ENCODE measurements around the gene ZNF385A.

Gene ZNF385A

DNA sequence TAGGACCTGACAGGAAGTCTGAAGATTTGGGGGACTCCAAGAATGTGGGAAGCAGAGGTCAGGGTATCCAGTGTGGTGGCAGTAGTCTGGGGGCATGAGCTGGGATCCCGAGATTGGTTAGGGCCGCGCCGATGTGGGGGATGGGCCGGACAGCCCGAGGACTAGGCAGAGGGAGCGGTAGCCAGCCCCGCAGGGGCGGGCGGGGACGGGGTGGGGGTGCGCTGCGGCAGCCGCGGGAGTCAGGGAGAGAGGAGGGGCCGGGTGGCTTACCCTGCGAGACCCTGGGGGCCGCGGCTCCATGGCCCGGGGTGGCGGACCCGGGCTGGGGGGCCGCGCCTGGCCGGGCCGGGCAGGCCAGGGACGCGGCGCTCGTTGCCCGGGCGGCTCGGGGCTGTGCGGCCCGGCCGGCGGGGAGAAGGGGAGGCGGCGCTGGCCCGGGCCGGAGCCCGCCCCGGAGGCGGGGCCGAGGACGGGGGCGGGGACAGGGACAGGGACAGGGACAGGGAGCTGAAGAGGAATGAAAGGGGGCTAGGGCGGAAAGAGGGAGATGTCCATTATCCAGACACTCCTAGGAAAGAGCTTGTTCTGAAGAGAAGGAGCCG lies 5.6 kb downstream of the ZNF385A start:
- TF ChIP-seq, protein P1, sequence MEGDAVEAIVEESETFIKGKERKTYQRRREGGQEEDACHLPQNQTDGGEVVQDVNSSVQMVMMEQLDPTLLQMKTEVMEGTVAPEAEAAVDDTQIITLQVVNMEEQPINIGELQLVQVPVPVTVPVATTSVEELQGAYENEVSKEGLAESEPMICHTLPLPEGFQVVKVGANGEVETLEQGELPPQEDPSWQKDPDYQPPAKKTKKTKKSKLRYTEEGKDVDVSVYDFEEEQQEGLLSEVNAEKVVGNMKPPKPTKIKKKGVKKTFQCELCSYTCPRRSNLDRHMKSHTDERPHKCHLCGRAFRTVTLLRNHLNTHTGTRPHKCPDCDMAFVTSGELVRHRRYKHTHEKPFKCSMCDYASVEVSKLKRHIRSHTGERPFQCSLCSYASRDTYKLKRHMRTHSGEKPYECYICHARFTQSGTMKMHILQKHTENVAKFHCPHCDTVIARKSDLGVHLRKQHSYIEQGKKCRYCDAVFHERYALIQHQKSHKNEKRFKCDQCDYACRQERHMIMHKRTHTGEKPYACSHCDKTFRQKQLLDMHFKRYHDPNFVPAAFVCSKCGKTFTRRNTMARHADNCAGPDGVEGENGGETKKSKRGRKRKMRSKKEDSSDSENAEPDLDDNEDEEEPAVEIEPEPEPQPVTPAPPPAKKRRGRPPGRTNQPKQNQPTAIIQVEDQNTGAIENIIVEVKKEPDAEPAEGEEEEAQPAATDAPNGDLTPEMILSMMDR (conservative IDR thresholded peaks at IDR 0.05; ENCODE audit: control insufficient read depth, insufficient read depth, low read depth, low read length), result no peak
- no peak for DNase-seq (ENCODE audit: low read depth)
- H3K4me3 ChIP-seq (ENCODE audit: control insufficient read depth, low read depth, low read length), result peak overlapping the region; percentile 43

DNA sequence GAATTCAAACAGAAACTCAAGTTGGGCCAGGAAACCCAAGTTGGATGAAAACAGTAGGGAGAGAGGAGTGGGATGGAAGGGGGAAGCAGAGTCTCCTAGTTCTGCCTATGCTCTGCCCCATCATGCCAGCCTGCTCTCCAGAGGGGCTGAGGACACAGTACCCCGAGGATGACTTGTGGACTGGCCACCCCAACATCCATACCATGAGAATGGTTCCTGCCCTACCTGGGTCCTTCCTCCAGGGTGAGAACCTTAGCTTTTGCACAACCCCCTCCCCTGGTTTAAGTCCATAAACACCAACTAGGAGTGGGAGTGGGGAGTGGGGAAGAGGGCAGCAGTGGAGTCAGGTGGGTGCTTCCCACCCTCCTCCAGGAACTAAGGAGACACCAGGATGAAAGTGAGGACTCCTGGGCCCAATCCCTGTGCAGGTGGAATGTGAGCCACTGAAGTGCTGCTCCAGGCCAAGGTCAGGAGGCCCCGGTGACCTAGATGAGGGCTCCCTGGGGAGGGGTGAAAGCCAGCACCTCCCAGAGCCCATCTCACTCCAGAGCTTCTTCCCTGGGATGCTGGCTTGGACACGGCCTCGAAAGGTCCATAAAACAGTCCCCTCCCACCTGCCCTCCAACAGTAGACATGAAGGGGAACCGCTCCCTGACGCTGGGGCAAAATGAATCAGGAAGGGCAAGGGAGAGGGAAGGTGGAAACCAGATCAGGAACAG lies 6.6 kb downstream of the ZNF385A start:
- H3K4me3 ChIP-seq (ENCODE audit: control insufficient read depth, low read depth, low read length), result no peak overlapping the region
- DNase-seq (ENCODE audit: low read depth), result no peak
- TF ChIP-seq, protein P1 (conservative IDR thresholded peaks at IDR 0.05; ENCODE audit: control insufficient read depth, insufficient read depth, low read depth, low read length), result no peak

DNA sequence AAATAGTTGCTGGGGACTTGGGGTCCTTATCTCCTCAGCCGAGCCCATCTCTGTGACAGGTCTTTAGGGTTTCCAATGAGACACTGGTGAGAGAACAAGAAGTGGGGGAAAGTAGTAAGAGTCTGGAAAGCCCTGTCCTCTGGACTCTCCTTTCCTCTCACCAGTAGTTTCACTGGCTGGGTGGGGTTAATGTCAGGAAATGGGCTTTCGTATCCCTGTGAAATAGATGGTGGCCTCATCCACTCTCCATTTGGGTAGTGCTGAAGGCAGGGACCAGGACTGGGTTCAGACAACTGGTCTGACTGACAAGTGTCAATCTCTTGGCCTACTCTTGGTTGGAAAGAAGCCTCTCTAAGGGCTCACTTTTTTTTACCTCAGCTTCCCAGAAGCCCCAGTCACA lies 7.5 kb downstream of the ZNF385A start:
- TF ChIP-seq, protein P1 (conservative IDR thresholded peaks at IDR 0.05; ENCODE audit: control insufficient read depth, insufficient read depth, low read depth, low read length), result no peak
- H3K4me3 ChIP-seq (ENCODE audit: control insufficient read depth, low read depth, low read length), result no peak overlapping the region
- DNase-seq (ENCODE audit: low read depth), result no peak

DNA sequence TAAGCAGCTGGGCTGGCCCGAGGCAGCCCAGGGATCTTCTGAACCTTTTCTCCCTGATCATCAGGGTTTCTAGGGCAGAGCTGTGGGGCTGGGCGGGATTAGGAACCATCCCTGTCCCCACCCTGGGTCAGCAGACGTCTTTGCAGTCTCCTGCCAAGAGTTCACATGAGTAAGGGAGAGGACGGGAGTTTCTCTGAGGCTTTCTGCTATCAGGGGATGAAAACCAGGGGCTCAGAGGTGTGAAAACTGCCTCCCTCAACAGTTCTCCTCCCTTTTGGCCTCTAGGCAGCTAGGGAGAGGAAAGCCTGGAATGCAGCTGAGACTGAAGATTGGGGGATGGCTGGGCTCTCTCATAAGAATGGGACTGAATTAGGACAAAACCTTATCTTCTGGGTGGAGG lies 7.9 kb downstream of the ZNF385A start:
- H3K4me3 ChIP-seq (ENCODE audit: control insufficient read depth, low read depth, low read length), result no peak overlapping the region
- TF ChIP-seq, protein P1 (conservative IDR thresholded peaks at IDR 0.05; ENCODE audit: control insufficient read depth, insufficient read depth, low read depth, low read length), result no peak
- DNase-seq (ENCODE audit: low read depth), result no peak

DNA sequence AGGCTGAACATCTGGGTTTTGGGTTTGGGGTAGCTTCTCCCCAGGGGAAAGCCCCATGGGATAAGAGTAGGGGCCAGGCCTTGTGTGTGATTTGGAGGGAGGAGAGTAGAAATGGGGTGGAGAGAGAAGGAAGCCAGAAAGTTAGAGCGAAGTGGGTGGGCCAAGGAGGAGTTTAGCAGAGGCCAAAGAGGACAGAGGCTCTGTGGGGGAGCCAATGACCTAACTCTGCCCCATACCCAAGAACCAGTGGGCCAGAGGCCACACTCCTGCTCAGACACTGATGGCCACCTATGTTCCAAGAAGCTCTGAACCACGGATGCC lies 9.3 kb downstream of the ZNF385A start:
- DNase-seq (ENCODE audit: low read depth), result no peak
- TF ChIP-seq, protein P1 (conservative IDR thresholded peaks at IDR 0.05; ENCODE audit: control insufficient read depth, insufficient read depth, low read depth, low read length), result no peak
- no peak overlapping the region for H3K4me3 ChIP-seq (ENCODE audit: control insufficient read depth, low read depth, low read length)

DNA sequence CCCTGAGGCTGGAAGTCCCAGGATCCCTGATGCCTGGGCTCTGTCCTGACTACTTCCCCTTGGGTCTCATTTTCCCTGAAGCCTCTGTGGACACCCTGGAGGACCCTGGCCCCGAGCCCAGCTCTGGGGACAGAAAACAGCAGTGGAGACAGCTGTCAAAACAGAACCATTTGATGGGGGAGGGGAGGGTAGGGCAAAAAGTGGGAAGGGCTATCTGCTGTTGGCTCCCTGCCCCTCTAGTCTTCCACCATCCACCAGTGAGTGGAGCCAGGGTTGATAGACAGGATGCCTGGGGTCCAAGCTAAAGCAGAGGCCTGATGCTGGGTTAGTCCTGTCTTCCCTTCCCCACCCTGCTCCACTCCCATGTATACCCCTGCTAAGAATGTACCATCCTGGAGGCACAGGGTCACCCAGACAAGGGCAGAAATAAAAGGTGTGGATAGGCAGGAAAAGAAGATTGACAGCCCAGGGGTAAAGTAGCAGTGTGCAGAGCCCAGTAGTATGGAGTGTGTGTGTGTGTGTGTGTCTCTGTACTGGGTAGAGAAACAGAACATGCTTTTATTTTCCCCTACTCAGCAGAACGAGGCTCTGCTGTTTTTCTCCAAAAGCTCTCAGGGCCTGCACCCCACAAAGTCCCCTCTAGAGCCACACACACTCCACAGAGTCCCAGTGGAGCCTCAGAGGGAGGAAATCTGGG lies 9.8 kb downstream of the ZNF385A start:
- no peak for DNase-seq (ENCODE audit: low read depth)
- TF ChIP-seq, protein P1 (conservative IDR thresholded peaks at IDR 0.05; ENCODE audit: control insufficient read depth, insufficient read depth, low read depth, low read length), result no peak
- no peak overlapping the region for H3K4me3 ChIP-seq (ENCODE audit: control insufficient read depth, low read depth, low read length)

Data from fibroblast of mammary gland (primary cell).